ENCODE measurements around the gene PPFIBP1. TPM values are rescaled to one million over a fixed set of nuclear protein-coding genes. Genes with fewer than 3 reads are reported as not detected.

The PPFIBP1 gene
- total RNA-seq, 3 donors from 2014 or later = 37.0 to 79.4 (median 40.4) TPM

- Histone ChIP-seq H3K4me1 (ENCODE audit: low read depth) (no peaks in the 10 kb centered on the region), H3K9me3 (no peaks in the 10 kb centered on the region), H3K36me3 (ENCODE audit: low read depth) (no peaks in the 10 kb centered on the region), H3K4me3 (no peak overlapping the region)
- ATAC-seq = no peak
- DNase-seq = no peak
- intact Hi-C loops (cut with DNase I, micrococcal nuclease) = no loop called here
- no peak for TF ChIP-seq CTCF (IDR thresholded peaks at IDR 0.05)
Observed at GRCh38 chr12:27498761-27499160, 25.2 kb upstream of the PPFIBP1 start.

DNA sequence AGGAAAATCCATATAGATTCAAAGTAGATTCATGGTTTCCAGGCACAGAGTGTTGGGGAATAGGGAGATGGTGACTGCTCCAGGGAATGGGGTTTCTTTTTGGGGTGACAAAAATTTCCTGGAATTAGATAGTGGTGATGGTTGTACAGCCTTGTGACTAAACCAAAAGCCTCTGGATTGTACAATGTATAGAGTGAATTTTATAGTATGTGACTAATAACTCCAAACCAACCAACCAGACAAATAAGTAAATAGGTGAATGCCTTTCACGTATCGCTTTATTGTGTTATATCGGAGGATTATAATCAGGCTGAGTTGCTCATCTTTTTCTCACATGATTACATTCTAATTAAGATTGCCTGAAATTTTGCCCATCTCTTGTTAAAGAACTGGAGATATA, 24.6 kb upstream of the PPFIBP1 start:
- no peaks in the 10 kb centered on the region for H3K36me3 ChIP-seq (ENCODE audit: low read depth)
- H3K4me3 ChIP-seq = no peak overlapping the region
- no peak for TF ChIP-seq CTCF (IDR thresholded peaks at IDR 0.05)
- intact Hi-C loops (cut with DNase I, micrococcal nuclease) = no loop called here
- no peaks in the 10 kb centered on the region for H3K9me3 ChIP-seq
- no peaks in the 10 kb centered on the region for H3K4me1 ChIP-seq (ENCODE audit: low read depth)
- DNase-seq = no peak
- no peak for ATAC-seq

DNA sequence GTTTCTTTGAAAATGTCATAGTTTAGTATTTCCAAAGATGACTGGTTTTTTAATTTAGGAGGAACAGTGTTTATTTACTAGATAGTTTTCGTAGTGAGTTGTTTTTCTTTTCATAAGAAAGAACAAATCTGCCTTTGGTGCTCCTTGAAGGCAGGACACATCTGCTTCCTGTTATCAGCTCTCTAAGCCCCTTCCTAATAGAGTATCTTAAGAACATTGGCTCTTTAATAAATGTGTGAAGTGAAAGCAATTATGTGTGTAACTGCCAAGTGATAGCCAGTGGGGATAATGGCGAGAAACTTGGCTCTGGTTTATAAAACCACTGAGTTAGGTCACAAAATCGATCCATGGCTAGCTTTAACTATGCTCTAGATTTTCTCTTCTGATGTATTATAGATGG, 23.5 kb upstream of the PPFIBP1 start:
- DNase-seq = no peak
- no peak for TF ChIP-seq CTCF (IDR thresholded peaks at IDR 0.05)
- H3K4me3 ChIP-seq = no peak overlapping the region
- intact Hi-C loops (cut with DNase I, micrococcal nuclease) = no loop called here
- H3K36me3 ChIP-seq (ENCODE audit: low read depth) = no peaks in the 10 kb centered on the region
- no peak for ATAC-seq
- H3K9me3 ChIP-seq = no peaks in the 10 kb centered on the region
- no peaks in the 10 kb centered on the region for H3K4me1 ChIP-seq (ENCODE audit: low read depth)

- TF ChIP-seq CTCF (IDR thresholded peaks at IDR 0.05) = no peak
- DNase-seq (no peak), ATAC-seq (no peak)
- Histone ChIP-seq H3K9me3 (no peaks in the 10 kb centered on the region), H3K36me3 (ENCODE audit: low read depth) (no peaks in the 10 kb centered on the region), H3K4me1 (ENCODE audit: low read depth) (no peaks in the 10 kb centered on the region), H3K4me3 (no peak overlapping the region)
- intact Hi-C loops (cut with DNase I, micrococcal nuclease) = no loop called here
Observed at GRCh38 chr12:27502021-27502435, 22.0 kb upstream of the PPFIBP1 start.

DNA sequence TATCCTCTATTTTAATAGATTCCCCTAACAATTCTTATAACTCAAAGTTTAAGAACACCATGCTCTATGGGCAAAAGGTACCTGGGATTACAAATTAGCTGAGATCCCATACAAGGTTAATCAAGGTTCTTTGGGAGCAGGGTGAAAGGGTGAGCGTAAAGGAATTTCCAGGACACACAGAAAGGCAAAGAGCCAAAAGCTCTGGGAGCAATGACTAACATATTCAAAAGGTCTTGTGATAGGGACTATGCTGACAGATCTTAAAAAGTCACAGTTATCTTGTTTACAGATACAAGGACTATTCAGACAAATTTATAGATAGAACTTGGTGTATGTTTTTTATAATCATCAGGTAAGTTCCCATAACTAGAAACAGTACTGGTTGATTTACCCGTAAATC, 19.5 kb upstream of the PPFIBP1 start:
- Histone ChIP-seq H3K4me1 (ENCODE audit: low read depth) (no peaks in the 10 kb centered on the region), H3K4me3 (no peak overlapping the region), H3K9me3 (no peaks in the 10 kb centered on the region), H3K36me3 (ENCODE audit: low read depth) (no peaks in the 10 kb centered on the region)
- intact Hi-C loops (cut with DNase I, micrococcal nuclease) = no loop called here
- ATAC-seq (no peak), DNase-seq (no peak)
- no peak for TF ChIP-seq CTCF (IDR thresholded peaks at IDR 0.05)

DNA sequence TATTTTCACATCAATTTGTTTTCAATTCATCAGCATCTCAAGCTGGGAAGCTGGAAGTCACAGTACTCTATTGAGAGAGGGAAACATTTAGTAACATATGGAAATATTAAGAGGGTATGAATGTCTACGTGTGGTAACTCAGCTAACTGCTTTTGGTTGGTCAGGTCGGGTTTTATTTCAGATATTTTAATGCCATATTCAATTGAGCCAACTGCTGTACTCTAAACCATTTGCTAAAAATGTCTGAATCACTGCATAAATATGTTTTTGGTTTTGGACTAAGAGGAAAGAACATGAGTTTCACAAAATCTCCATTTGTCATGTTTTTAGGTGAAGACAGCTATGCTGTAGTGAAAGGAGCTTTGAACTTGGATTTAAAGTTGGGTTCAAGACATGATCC, 18.9 kb upstream of the PPFIBP1 start:
- intact Hi-C loops (cut with DNase I, micrococcal nuclease) = no loop called here
- TF ChIP-seq CTCF (IDR thresholded peaks at IDR 0.05) = no peak
- Histone ChIP-seq H3K9me3 (no peaks in the 10 kb centered on the region), H3K4me1 (ENCODE audit: low read depth) (no peaks in the 10 kb centered on the region), H3K36me3 (ENCODE audit: low read depth) (no peaks in the 10 kb centered on the region), H3K4me3 (no peak overlapping the region)
- ATAC-seq = no peak
- no peak for DNase-seq

Data from mucosa of descending colon (tissue), 3 donors.